ENCODE data around the gene ZSCAN23.

Gene ZSCAN23

GRCh38 chr6:28489366-28490204, 46.3 kb upstream of the ZSCAN23 start:
- no peak overlapping the region for H2AK5ac ChIP-seq (ENCODE audit: low read length, severe bottlenecking)
- peak overlapping the region; percentile 89 for H4K8ac ChIP-seq (ENCODE audit: low read length)
- peak overlapping the region; percentile 59 for H3K27ac ChIP-seq (ENCODE audit: low read length, poor library complexity, severe bottlenecking)
- H3K4me1 ChIP-seq (ENCODE audit: control insufficient read depth, insufficient read depth, low read depth, low read length), result no peaks in the 10 kb centered on the region
- H3K18ac ChIP-seq (ENCODE audit: low read depth in 1 of 2, low read length in 2 of 2), result peak overlapping the region; percentile 28 to 44
- no peak overlapping the region for H2BK120ac ChIP-seq (ENCODE audit: low read depth, low read length)
- no peaks in the 10 kb centered on the region for H3K9me3 ChIP-seq (ENCODE audit: control insufficient read depth, low read length)
- H3K23ac ChIP-seq (ENCODE audit: low read length in 2 of 2), result no peak overlapping the region
- no peaks in the 10 kb centered on the region for H3K79me1 ChIP-seq (replicated peaks; ENCODE audit: low read length, poor library complexity, severe bottlenecking)
- H2BK5ac ChIP-seq (ENCODE audit: low read depth, low read length, poor library complexity, severe bottlenecking), result no peak overlapping the region
- peak overlapping the region; percentile 90 for H3K9ac ChIP-seq (ENCODE audit: low read length)
- peak overlapping the region; percentile 68 to 83 for H3K4me3 ChIP-seq (ENCODE audit: insufficient read depth in 1 of 2, low read depth in 1 of 2, low read length in 2 of 2)
- under 1% methylated on average over 36 of the region's 40 CpGs for WGBS
- H2BK12ac ChIP-seq (ENCODE audit: low read length in 2 of 2), result peak overlapping the region in 1 of 2 experiments; percentile 54
- no peaks in the 10 kb centered on the region for H3K36me3 ChIP-seq (ENCODE audit: control insufficient read depth in 1 of 2, insufficient read depth in 2 of 2, low read depth in 1 of 2, low read length in 2 of 2)
- H4K91ac ChIP-seq (ENCODE audit: low read length), result peak overlapping the region; percentile 43
- peak overlapping the region; percentile 72 for H3K4me2 ChIP-seq (ENCODE audit: low read length, poor library complexity, severe bottlenecking)
- H2BK15ac ChIP-seq (ENCODE audit: low read depth, poor library complexity, severe bottlenecking), result peak overlapping the region; percentile 44
- H2AFZ ChIP-seq (ENCODE audit: low read depth, low read length), result peak overlapping the region; percentile 72
- DNase-seq, result peak; percentile 79
- no peak overlapping the region for H3K14ac ChIP-seq (ENCODE audit: low read length in 2 of 2)
- peaks cover 0 to 5% of the 10 kb centered on the region in 2 experiments for H3K27me3 ChIP-seq (ENCODE audit: control insufficient read depth in 1 of 2, insufficient read depth in 1 of 2, low read length in 2 of 2)
- H3K4ac ChIP-seq (ENCODE audit: low read depth in 1 of 2, low read length in 2 of 2), result no peak overlapping the region

GRCh38 chr6:28488916-28489365, 45.6 kb upstream of the ZSCAN23 start:
- Histone ChIP-seq H2AK5ac (ENCODE audit: low read length, severe bottlenecking) (no peak overlapping the region), H2BK5ac (ENCODE audit: low read depth, low read length, poor library complexity, severe bottlenecking) (no peak overlapping the region), H3K27me3 (ENCODE audit: control insufficient read depth in 1 of 2, insufficient read depth in 1 of 2, low read length in 2 of 2) (peaks cover 0 to 5% of the 10 kb centered on the region in 2 experiments), H3K27ac (ENCODE audit: low read length, poor library complexity, severe bottlenecking) (peak overlapping the region; percentile 11), H3K36me3 (ENCODE audit: control insufficient read depth in 1 of 2, insufficient read depth in 2 of 2, low read depth in 1 of 2, low read length in 2 of 2) (no peaks in the 10 kb centered on the region), H2BK120ac (ENCODE audit: low read depth, low read length) (no peak overlapping the region), H3K9ac (ENCODE audit: low read length) (peak overlapping the region; percentile 90), H2BK12ac (ENCODE audit: low read length in 2 of 2) (no peak overlapping the region), H3K18ac (ENCODE audit: low read depth in 1 of 2, low read length in 2 of 2) (no peak overlapping the region), H4K91ac (ENCODE audit: low read length) (no peak overlapping the region), H3K4ac (ENCODE audit: low read depth in 1 of 2, low read length in 2 of 2) (no peak overlapping the region), H3K4me1 (ENCODE audit: control insufficient read depth, insufficient read depth, low read depth, low read length) (no peaks in the 10 kb centered on the region), H3K4me2 (ENCODE audit: low read length, poor library complexity, severe bottlenecking) (peak overlapping the region; percentile 72), H2AFZ (ENCODE audit: low read depth, low read length) (no peak overlapping the region), H3K9me3 (ENCODE audit: control insufficient read depth, low read length) (no peaks in the 10 kb centered on the region), H3K4me3 (ENCODE audit: insufficient read depth in 1 of 2, low read depth in 1 of 2, low read length in 2 of 2) (peak overlapping the region; percentile 54 to 83), H3K23ac (ENCODE audit: low read length in 2 of 2) (no peak overlapping the region), H3K14ac (ENCODE audit: low read length in 2 of 2) (no peak overlapping the region), H3K79me1 (replicated peaks; ENCODE audit: low read length, poor library complexity, severe bottlenecking) (no peaks in the 10 kb centered on the region), H2BK15ac (ENCODE audit: low read depth, poor library complexity, severe bottlenecking) (no peak overlapping the region), H4K8ac (ENCODE audit: low read length) (no peak overlapping the region)
- WGBS, result 5% methylated on average over 6 of the region's 14 CpGs
- peak; percentile 75 for DNase-seq

DNA sequence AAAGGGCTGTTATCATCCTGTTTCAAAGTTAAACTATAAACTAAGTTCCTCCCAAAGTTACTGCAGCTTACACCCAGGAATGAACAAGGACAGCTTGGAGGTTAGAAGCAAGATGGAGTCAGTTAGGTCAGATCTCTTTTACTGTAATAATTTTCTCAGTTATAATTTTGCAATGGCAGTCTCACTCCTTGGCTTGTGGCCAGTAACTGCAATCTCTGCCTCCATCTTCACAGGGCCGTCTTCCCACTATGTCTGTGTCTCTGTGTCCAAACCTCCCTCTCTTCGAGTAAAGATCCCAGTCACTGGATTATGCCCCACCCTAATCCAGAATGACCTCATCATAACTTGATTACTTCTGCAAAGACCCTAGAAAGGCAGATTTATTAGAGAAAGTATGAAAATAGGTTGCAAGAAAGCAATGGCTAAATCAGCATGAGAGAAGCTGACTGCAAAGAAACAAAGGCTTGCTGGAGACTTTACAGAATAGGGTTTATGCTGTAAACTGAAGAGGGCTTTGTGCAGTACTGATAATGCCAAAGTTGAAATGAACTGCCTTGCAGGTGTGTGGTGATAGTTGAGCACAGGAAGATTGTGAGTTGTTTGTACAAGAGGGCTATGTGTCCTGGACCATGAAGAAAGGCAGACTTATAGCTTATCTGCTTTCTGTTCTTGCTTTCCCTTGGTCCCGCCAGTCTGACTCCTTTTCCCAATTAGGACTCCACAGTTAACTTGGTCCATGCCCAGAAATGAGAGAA, 43.9 kb upstream of the ZSCAN23 start:
- Histone ChIP-seq H2BK5ac (ENCODE audit: low read depth, low read length, poor library complexity, severe bottlenecking) (no peak overlapping the region), H2AK5ac (ENCODE audit: low read length, severe bottlenecking) (no peak overlapping the region), H3K18ac (ENCODE audit: low read depth in 1 of 2, low read length in 2 of 2) (no peak overlapping the region)

GRCh38 chr6:28486533-28486932, 43.2 kb upstream of the ZSCAN23 start:
- WGBS, result no CpG with 5 or more reads among the region's 1 CpG
- Histone ChIP-seq H3K9me3 (ENCODE audit: control insufficient read depth, low read length) (no peaks in the 10 kb centered on the region), H4K91ac (ENCODE audit: low read length) (no peak overlapping the region), H3K4me3 (ENCODE audit: insufficient read depth in 1 of 2, low read depth in 1 of 2, low read length in 2 of 2) (no peak overlapping the region), H3K4me2 (ENCODE audit: low read length, poor library complexity, severe bottlenecking) (no peak overlapping the region), H2AK5ac (ENCODE audit: low read length, severe bottlenecking) (no peak overlapping the region), H2BK120ac (ENCODE audit: low read depth, low read length) (no peak overlapping the region), H3K4me1 (ENCODE audit: control insufficient read depth, insufficient read depth, low read depth, low read length) (no peaks in the 10 kb centered on the region), H2AFZ (ENCODE audit: low read depth, low read length) (no peak overlapping the region), H2BK12ac (ENCODE audit: low read length in 2 of 2) (no peak overlapping the region), H3K27me3 (ENCODE audit: control insufficient read depth in 1 of 2, insufficient read depth in 1 of 2, low read length in 2 of 2) (peaks cover 10 to 16% of the 10 kb centered on the region in 2 experiments), H3K27ac (ENCODE audit: low read length, poor library complexity, severe bottlenecking) (no peak overlapping the region), H3K14ac (ENCODE audit: low read length in 2 of 2) (no peak overlapping the region), H4K8ac (ENCODE audit: low read length) (no peak overlapping the region), H2BK15ac (ENCODE audit: low read depth, poor library complexity, severe bottlenecking) (no peak overlapping the region), H3K36me3 (ENCODE audit: control insufficient read depth in 1 of 2, insufficient read depth in 2 of 2, low read depth in 1 of 2, low read length in 2 of 2) (no peaks in the 10 kb centered on the region), H3K9ac (ENCODE audit: low read length) (no peak overlapping the region), H2BK5ac (ENCODE audit: low read depth, low read length, poor library complexity, severe bottlenecking) (no peak overlapping the region), H3K4ac (ENCODE audit: low read depth in 1 of 2, low read length in 2 of 2) (no peak overlapping the region), H3K18ac (ENCODE audit: low read depth in 1 of 2, low read length in 2 of 2) (no peak overlapping the region), H3K79me1 (replicated peaks; ENCODE audit: low read length, poor library complexity, severe bottlenecking) (no peaks in the 10 kb centered on the region), H3K23ac (ENCODE audit: low read length in 2 of 2) (no peak overlapping the region)
- DNase-seq, result no peak

More for the DNA sequence above, 43.9 kb upstream of the ZSCAN23 start:
- Histone ChIP-seq H3K36me3 (ENCODE audit: control insufficient read depth in 1 of 2, insufficient read depth in 2 of 2, low read depth in 1 of 2, low read length in 2 of 2) (no peaks in the 10 kb centered on the region), H2AFZ (ENCODE audit: low read depth, low read length) (no peak overlapping the region), H3K4me3 (ENCODE audit: insufficient read depth in 1 of 2, low read depth in 1 of 2, low read length in 2 of 2) (no peak overlapping the region), H2BK120ac (ENCODE audit: low read depth, low read length) (no peak overlapping the region), H4K8ac (ENCODE audit: low read length) (no peak overlapping the region), H3K9ac (ENCODE audit: low read length) (no peak overlapping the region), H3K4me2 (ENCODE audit: low read length, poor library complexity, severe bottlenecking) (no peak overlapping the region), H3K27me3 (ENCODE audit: control insufficient read depth in 1 of 2, insufficient read depth in 1 of 2, low read length in 2 of 2) (peaks cover 4 to 11% of the 10 kb centered on the region in 2 experiments), H3K79me1 (replicated peaks; ENCODE audit: low read length, poor library complexity, severe bottlenecking) (no peaks in the 10 kb centered on the region), H2BK15ac (ENCODE audit: low read depth, poor library complexity, severe bottlenecking) (no peak overlapping the region), H4K91ac (ENCODE audit: low read length) (no peak overlapping the region), H3K14ac (ENCODE audit: low read length in 2 of 2) (no peak overlapping the region), H3K4me1 (ENCODE audit: control insufficient read depth, insufficient read depth, low read depth, low read length) (no peaks in the 10 kb centered on the region), H2BK12ac (ENCODE audit: low read length in 2 of 2) (no peak overlapping the region), H3K23ac (ENCODE audit: low read length in 2 of 2) (no peak overlapping the region), H3K27ac (ENCODE audit: low read length, poor library complexity, severe bottlenecking) (no peak overlapping the region), H3K4ac (ENCODE audit: low read depth in 1 of 2, low read length in 2 of 2) (no peak overlapping the region), H3K9me3 (ENCODE audit: control insufficient read depth, low read length) (no peaks in the 10 kb centered on the region)
- WGBS, result 64% methylated on average over 3 of the region's 3 CpGs
- no peak for DNase-seq

Measured in mesenchymal stem cell (in vitro differentiated cells and primary cell).